Airway epithelial cell (primary cell): ENCODE results near the gene ATP6V0A1. TPM values are rescaled to one million over a fixed set of nuclear protein-coding genes. Genes with fewer than 3 reads are reported as not detected.

Experiments used
- total RNA-seq: library from RNA; depleted of rRNA; stranded (reverse); fragments of >200 nt; gene quantifications from 2 replicates; pipeline ENCODE4 v1.2.3, GENCODE V29; 2015

ATP6V0A1 gene
- 48.5 and 54.6 TPM in 2 replicates for total RNA-seq

DNA sequence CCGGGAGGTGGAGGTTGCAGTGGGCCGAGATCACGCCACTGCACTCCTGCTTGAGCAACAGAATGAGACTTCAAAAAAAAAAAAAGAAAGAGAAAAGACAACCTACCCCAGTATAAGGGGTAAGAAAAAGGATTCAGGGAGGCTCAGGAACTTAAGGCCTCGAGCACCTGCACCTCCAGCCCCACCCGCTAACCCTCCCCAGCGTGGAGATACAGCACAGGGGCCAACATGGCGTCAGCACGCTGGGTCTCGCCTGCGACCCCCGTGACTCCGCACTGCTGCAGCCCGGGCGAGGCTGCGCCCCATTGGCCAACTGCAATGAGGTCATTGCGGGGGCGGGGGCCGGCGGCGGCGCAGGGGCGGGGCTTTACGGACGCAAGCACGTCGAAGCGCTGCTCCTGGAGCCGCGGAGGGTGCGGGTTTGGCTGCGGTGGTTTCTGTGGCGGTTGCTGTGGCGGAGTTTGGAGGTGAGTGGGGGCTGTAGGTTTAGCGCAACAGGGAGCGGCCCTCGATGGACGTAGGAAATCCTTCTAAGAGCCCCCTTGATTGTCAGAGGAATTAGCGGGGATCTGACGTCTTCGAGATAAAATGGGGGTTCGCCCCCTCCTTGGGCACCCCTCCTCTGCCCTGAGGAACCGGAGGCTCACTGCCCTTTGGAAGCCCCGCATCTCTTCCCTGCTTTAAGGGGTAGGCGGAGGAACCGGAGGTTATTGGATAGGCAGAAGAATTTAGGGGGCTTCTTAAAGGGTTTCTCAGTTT, at the start of gene ATP6V0A1:
Gene ATP6V0A1 (plus strand): TSS at position 382 of the 759 bp plus-strand sequence. CDS start 2,017 bp downstream, outside the sequence.

GRCh38 chr17:42422958-42423712, 35.5 kb upstream of the ATP6V0A1 start, which contains the start of gene CAVIN1:
Gene CAVIN1 (minus strand): TSS chr17:42423256. CDS start chr17:42423097, 159 bp downstream.

DNA sequence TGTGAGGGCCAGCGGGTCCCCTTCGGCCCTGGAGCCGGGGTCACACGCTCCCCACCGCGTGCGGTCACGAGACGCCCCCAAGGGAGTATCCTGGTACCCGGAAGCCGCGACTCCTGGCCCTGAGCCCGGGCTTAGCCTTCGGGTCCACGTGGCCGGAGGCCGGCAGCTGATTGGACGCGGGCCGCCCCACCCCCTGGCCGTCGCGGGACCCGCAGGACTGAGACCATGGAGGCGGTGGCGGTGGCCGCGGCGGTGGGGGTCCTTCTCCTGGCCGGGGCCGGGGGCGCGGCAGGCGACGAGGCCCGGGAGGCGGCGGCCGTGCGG, 77.3 kb downstream of the ATP6V0A1 start, which contains the start of gene NAGLU:
Gene NAGLU (plus strand): TSS at position 194 of the 324 bp plus-strand sequence. CDS start 32 bp downstream, at position 226.

GRCh38 chr17:42552736-42553135, 94.1 kb downstream of the ATP6V0A1 start, which contains the start of gene HSD17B1:
Gene HSD17B1 (plus strand): TSS chr17:42552923. CDS start chr17:42552934, 11 bp downstream.

GRCh38 chr17:42561897-42562387, 103.3 kb downstream of the ATP6V0A1 start, which contains the start of gene COASY:
Gene COASY (plus strand): TSS chr17:42562148. CDS start chr17:42562623, 475 bp downstream.

GRCh38 chr17:42566883-42567573, 108.3 kb downstream of the ATP6V0A1 start, which contains the start of gene MLX:
Gene MLX (plus strand): TSS chr17:42567100. CDS start chr17:42567125, 25 bp downstream.

Other genes with a start within 250 kb of the ATP6V0A1 start
- 12.5 and 17.1 TPM in 2 replicates for gene STAT5B, start 182.5 kb upstream of the ATP6V0A1 start, total RNA-seq
- 0.88 and 1.6 TPM in 2 replicates for gene STAT5A, start 170.4 kb upstream of the ATP6V0A1 start, total RNA-seq
- gene STAT3, start 70.4 kb upstream of the ATP6V0A1 start, total RNA-seq, result 53.4 and 72.6 TPM in 2 replicates
- gene CAVIN1, start 35.6 kb upstream of the ATP6V0A1 start, total RNA-seq, result 230 and 255 TPM in 2 replicates
- gene NAGLU, start 77.4 kb downstream of the ATP6V0A1 start, total RNA-seq, result 19.6 and 25.0 TPM in 2 replicates
- 5.7 and 9.3 TPM in 2 replicates for gene HSD17B1, start 94.0 kb downstream of the ATP6V0A1 start, total RNA-seq
- 45.0 and 59.5 TPM in 2 replicates for gene COASY, start 103.3 kb downstream of the ATP6V0A1 start, total RNA-seq
- gene MLX, start 108.2 kb downstream of the ATP6V0A1 start, total RNA-seq, result 21.3 and 33.7 TPM in 2 replicates
- gene PSMC3IP, start 118.9 kb downstream of the ATP6V0A1 start, total RNA-seq, result 9.8 and 13.4 TPM in 2 replicates
- 47.0 and 57.5 TPM in 2 replicates for gene RETREG3, start 150.5 kb downstream of the ATP6V0A1 start, total RNA-seq
- 90.4 and 130 TPM in 2 replicates for gene TUBG1, start 150.8 kb downstream of the ATP6V0A1 start, total RNA-seq
- gene TUBG2, start 200.4 kb downstream of the ATP6V0A1 start, total RNA-seq, result 8.5 and 9.0 TPM in 2 replicates
- gene PLEKHH3, start 218.1 kb downstream of the ATP6V0A1 start, total RNA-seq, result 49.8 and 55.3 TPM in 2 replicates
- 0.19 and 0.28 TPM in 2 replicates for gene CCR10, start 223.0 kb downstream of the ATP6V0A1 start, total RNA-seq
- gene CNTNAP1, start 223.7 kb downstream of the ATP6V0A1 start, total RNA-seq, result 4.1 and 4.2 TPM in 2 replicates